ENCODE data around the gene EVL.

GRCh38 chr14:100123618-100124017 is 58.4 kb downstream of the EVL start:
- TF ChIP-seq MYC (IDR thresholded peaks at IDR 0.05; ENCODE audit: low read depth, low read length) = no peak
- TF ChIP-seq CTCF (IDR thresholded peaks at IDR 0.05; ENCODE audit: low read depth, low read length) = no peak
- TF ChIP-seq POLR2A (IDR thresholded peaks at IDR 0.05; ENCODE audit: extremely low read depth, insufficient read length) = no peak
- TF ChIP-seq MAX (IDR thresholded peaks at IDR 0.05; ENCODE audit: low read depth, low read length) = no peak
